ENCODE measurements around the gene FHOD3.
"Not testable (repeated sequence)": the region's sequence is repeated elsewhere in the genome, so short reads cannot be mapped to it uniquely, and the experiment has no call there.

Gene FHOD3

DNA sequence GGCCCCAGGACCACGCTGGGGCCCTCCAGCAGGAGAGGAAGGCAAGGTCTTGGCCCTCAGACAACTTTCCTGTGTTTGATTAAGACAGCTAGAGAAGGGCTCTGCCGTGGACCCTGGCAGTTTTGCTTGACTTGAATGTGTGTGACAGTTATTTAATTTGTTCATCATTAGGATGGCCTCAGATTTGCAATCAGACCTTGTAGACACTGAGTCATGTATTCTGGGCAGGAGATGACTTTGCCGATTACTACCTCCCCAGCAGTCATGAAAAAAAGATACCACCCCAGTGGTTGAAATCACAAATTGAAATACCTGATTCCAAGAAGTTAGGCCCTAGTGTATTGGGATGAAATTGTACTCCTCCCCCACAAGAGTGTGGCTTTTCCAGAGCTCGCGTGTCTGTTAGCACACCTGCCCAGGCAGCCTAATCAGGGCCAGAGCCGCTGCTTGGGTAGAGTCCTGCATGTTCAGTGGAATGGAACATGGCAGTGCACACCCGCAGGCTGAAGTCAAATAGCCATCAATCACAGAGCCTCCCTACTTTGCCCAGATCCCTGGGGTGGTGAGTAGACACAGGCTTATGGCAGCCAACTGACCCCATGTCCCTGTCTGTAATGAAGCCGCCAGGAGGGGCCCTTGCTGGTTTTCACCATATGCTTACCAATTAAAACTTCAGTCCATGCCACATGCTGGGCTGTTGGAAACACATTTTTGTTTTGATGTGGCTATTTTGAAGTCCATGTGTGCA lies 408.8 kb downstream of the FHOD3 start:
- no peak for DNase-seq (ENCODE audit: low read depth in 2 of 2)

DNA sequence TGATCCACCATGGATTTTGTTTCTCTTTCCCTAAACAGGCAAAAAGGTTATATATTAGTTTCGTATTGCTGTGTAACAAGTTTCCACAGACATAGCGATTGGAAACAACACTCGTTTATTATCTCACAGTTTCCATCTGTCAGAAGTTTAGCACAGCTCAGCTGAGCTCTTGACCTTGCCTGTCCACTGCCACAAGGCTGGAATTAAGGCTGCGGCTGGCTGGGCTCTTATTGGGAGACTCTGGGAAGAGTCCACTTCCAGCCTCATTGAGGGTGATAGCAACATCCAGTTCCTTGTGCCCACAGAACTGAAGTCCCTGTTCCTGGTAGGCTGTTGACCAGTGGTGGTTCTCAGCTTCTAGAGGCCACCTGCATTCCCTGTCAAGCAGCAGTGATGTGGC lies 410.9 kb downstream of the FHOD3 start:
- DNase-seq (ENCODE audit: low read depth in 2 of 2), result no peak

DNA sequence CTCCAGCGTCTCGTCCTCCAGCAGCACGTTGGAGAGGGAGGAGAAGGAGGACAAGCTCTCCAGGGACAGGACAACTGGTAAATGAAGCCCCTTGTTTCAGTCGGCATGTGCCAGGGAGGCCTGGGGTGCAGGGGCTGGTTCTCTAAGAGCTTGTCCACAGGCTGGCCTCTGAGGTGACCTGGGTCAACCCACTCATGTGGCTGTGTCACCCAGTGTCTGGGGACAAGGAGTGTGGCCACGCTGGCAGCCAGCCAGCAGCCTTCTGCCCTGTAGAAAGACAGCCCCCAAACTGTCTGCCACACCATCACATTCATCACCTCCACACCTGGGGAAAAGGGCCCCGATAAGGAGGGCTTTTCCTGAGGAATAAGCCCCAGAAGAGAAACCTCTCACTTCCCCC lies 411.8 kb downstream of the FHOD3 start:
- no peak for DNase-seq (ENCODE audit: low read depth in 2 of 2)

DNA sequence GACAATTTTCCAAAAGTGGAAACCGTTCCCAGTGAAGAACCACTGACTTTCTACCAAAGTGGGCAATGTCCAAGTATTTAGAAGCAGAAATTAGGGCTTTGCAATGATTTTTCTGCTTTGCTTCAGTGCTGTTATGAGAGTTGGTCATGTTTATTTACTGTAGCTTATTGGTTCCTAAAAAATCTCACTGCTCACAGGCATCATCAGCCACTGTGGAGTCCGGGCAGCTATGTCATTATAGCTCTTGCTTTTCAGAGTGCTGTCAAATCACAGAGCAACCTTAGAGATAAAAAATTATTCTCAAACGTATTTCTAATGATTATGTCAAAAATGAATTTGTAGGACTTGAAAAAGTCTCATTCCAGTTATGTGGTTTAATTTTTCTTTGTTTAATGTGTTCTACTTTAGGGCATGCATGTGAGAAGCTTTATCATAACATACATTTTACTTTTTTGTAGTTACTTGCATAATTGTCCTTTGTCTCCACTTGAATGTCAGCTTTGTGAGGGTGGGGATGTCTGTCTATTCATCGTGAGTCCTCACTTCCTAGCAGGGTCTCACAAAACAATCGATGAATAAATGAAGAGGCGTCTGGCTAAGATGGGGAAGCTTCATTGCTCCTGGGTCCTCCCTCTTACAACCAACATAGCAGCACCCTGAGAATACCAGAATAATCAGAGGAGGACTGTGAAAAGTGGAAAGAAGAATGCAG lies 413.7 kb downstream of the FHOD3 start:
- DNase-seq (ENCODE audit: low read depth in 2 of 2), result no peak

DNA sequence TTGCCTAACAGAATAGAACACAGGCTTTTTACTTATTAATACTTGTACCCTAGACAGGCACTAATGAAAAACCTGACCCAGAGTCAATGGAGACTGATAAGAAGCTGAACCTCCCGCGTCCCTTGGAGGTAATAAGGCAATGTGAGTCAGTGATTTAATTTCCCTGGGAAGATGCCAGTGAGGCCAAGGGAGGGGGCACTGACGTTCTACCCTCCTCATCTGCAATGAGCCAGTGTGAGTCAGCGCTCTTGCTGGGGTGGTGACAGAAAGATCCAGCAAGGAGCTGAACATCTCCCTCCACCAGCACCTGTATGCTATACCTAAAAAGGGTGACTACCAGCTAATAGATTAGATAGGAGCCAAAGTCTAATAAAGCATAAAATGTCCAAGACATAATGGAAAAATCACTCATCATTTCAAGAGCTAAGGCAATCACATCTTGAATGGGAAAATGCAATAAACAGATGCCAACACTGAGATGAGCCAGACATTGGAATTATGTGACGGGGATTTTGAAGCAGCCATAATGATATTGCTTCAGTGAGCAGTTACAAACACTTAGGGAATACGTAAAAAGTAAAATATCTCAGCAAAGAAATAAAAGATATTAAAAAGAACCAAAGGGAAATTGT lies 414.4 kb downstream of the FHOD3 start:
- no peak for DNase-seq (ENCODE audit: low read depth in 2 of 2)

DNA sequence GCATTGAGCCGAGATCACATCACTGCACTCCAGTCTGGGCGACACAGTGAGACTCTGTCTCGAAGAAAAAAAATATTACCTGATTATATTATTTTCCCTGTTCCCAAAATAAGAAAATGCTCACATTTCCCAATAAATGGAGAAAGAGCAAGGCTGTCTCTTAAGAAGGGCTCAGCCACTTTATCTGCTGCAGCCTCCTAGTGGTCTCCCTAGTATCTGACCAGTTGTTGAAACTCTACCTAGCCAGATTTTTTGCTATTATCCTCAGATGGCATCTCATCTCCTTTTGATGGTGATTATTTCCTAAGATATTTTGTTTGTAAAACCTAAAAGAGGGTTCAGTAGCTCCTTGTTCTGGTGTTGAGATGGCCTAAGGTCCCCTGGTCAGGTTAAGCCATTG lies 417.0 kb downstream of the FHOD3 start:
- DNase-seq (ENCODE audit: low read depth in 2 of 2), result no peak

DNA sequence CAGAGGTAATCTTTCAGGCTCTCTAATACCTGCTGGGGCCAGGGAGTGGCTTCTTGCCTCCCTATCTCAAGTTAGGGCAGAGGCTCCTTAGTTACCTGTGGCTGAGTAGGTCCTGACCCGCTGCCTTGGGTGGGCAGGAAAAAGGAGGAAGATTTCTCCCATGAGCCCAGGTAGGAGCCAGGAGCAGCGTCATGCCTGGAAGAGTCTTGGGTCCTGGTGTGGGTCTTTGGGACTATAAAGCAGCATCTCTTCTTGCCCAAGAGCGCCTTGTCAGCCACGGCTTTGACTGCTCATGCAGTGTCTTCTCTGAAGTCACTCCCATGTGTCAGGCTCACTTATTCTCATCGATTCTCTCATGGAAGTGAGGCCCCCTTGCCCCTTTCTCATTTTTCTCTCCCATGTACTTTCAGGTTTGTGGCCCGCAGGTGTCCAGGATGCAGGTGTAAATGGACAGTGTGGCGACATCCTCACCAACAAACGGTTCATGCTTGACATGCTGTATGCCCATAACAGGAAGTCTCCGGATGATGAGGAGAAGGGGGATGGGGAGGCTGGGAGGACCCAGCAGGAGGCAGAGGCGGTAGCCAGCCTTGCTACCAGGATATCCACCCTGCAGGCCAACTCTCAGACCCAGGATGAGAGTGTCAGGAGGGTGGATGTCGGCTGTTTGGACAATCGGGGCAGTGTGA lies 420.1 kb downstream of the FHOD3 start:
- no peak for DNase-seq (ENCODE audit: low read depth in 2 of 2)

DNA sequence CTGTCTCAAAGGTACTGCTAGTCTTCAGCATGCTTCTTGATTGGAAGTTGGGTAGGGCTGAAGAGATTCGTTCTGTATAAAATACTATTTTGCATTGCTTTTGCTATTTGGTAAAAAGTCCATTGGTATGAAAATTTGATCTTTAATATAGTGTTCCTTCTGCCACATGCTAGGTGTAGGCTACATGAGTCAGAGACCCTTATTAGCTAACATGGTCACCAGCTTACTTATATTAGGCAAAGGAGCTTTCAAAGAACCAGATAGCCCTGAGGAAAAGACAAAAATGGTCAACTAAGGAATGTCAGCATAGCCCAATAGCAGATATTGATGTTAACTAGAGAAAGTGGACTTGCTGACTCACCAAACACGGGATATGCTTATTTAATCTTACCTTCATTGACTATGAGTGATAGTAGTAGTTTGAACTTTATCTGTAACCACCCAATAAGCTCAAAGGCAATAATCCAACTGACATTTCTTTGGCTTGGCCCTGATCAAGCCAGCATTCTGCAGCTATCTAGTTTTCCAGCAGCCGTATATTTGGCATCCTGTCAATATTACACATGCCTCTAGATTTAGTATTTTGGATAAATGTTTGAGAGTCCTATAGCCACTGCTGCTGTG lies 421.3 kb downstream of the FHOD3 start:
- no peak for DNase-seq (ENCODE audit: low read depth in 2 of 2)

DNA sequence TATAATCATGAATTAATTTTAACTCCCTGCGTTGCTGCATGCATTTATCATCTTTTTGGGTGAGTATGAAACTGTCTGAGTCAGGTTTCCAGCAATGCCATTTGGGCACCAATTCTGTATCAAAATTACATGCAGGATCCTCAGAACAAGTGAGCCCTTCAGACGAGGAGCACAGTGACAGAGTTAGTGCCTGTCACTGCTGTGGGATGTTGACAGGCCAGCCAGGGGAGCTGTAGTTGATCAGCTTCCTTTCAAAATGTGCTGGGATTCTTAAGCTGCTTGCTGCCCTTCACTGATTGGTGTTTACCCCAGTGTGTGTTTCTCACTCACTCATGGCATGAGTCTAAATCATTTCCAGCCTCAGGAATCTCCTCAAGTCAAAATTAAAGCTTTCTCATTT lies 422.1 kb downstream of the FHOD3 start:
- DNase-seq (ENCODE audit: low read depth in 2 of 2), result no peak

DNA sequence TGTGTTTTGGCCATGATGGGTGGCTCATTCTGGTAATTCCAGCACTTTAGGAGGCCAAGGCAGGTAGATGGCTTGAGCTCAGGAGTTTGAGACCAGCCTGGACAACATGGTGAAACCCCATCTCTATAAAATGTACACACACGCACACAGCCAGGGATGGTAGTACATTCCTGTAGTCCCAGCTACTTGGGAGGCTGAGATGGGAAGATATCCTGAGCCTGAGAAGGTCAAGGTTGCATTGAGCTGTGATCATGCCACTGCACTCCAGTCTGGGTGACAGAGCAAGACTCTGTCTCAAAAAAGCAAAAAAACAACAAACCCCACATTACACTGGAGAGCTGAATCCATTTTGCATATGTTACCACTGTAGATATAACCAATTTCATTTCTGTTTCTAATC lies 423.8 kb downstream of the FHOD3 start:
- DNase-seq (ENCODE audit: low read depth in 2 of 2), result not testable (repeated sequence)

DNA sequence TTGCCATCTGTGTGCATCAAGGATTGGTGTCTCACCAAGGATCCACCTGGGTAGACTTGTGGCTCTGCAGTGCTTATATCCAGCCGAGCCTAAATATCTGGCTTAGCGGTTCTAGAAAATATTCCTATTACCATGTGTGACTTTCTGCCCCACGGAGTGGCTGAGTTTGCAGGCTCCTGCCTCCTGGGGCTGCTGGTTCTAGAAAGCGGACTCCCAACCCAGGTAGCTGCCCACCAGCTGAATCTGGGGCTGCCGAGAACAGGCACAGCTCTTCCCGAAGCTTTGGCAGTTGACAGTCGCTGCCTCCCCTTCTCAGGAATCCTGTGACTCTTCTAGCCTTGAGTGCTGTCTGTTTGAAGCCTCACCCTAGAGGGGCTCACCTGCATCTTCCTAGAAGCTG lies 426.7 kb downstream of the FHOD3 start:
- DNase-seq (ENCODE audit: low read depth in 2 of 2), result no peak

DNA sequence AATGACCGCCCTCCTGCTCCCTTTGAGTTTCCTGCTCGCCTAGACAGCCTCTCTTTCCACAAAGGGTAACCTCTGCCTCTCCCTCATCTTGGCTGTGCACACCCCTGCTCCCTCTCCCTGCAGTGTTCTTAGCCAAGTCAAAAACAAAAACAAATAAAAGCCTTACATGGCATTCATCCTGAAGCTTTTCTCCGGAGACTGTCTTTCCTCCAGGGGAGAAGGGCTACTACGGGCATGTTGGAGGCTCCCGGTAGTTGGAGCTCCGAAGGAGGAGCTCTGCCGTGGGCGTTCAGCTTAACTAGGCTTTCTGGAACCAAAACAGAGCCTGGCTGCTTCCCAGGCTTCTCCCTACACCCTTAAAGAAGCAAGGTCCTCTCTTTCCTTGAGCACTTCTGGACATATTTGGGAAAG lies 427.1 kb downstream of the FHOD3 start:
- DNase-seq (ENCODE audit: low read depth in 2 of 2), result no peak

DNA sequence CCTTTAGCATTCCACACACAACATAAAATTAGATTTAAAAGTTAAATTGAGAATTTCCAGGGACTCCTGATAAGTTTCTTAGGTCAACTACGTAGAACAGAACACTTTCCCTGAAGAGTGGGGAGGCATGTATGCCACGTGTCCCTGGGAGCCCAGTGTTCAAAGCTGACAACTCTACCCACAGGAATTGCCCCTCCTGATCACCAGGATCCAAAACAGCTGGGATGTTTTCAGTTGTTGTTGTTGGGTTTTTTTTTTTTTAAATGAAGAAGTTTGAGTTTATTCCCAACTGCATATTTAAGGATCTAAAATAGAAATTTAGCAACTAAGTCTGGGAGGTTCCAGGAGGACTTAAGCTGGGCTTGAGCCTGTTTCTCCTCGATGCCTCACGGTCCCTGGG lies 430.8 kb downstream of the FHOD3 start:
- no peak for DNase-seq (ENCODE audit: low read depth in 2 of 2)

DNA sequence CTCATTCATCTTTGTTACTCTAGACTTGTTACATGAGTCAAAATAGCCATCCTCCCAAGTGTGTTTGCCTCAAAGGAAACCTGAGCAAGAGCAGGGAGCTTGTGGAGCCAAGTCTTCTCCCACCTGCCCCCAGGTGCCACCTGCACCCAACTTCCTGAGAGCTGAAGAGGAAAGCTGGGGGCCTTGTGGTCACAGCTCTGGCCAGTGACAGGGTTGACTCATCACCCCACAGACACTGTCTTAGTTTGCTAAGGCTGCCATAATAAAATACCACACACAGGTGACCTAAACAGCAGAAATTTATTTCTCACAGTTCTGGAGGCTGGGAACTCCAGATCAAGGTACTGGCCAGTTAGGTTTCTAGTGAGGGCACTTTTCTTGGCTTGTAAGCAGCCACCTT lies 431.7 kb downstream of the FHOD3 start:
- no peak for DNase-seq (ENCODE audit: low read depth in 2 of 2)

DNA sequence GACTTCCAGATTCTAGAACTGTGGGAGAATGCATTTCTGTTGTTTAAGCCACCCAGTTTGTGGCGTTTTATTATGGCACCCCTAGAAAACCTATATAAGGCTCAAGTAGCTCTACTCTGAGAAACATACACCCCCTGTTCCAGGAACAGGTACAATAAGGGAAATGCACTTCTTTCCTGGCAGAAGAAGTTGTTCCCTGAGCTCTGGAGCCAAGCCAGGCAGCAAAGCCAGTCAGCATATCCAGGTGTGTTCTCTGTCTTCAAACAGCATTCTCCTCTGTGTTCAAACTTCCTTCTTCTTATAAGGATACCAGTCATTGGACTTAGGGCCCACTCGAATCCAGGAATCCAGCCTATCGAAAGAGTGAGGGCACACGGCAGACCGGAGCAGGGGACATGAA lies 434.8 kb downstream of the FHOD3 start:
- DNase-seq (ENCODE audit: low read depth in 2 of 2), result no peak

DNA sequence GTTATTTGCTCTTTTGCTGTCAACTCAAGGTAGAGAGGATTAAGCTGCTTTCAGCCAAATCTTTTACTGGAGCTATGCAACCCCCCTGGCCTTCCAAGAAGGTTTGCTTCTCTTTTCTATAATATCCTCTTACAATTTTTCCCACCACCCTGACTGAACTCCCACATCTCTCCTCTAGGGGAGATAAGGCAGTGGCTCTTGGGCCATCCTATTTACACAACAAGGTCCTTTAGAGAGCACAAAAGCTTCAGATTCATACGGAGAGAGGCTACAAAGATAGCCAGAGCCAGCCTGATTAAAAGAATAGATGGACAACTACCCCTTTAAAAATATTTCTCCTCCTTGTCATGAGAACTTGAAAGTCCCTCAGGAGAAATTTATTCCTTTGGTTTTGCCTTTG lies 435.6 kb downstream of the FHOD3 start:
- DNase-seq (ENCODE audit: low read depth in 2 of 2), result no peak

DNA sequence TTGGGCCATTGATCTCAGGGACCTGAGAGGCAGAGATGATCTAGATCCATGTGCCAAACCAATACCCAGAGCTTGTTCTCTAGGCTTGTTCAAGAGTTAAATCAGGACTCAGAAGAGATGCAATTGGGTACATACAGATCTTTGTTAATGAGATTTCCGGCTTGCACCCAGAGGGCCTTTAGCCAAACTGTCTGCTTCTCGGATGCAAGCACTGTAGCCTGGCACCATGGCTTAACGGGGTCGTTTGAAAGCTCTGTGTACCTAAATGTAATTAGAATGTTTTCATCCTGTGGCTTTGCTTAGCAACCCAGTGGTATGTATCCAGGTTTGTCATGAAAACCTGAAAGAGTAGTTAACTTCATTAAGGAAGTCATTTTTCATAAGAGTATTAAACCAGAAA lies 437.1 kb downstream of the FHOD3 start:
- no peak for DNase-seq (ENCODE audit: low read depth in 2 of 2)

DNA sequence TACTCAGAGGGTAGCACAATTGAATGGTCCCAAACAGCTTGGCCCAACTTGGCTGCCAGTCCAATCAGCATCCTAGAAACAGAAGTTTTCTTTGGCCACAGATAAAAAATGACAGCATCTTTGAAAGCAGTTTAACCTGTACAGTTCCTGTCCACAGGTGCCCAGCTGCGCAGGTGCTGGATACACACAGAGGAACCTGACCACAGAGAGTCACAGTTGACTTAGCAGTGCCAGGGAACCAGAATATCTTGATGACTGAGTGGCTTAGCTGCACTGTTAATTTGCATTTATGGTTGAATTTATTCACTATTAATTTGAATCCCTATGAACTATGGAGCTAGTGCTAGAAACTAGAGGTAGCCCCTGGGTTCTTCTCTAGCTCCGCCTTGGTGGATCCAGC lies 437.6 kb downstream of the FHOD3 start:
- DNase-seq (ENCODE audit: low read depth in 2 of 2), result no peak

DNA sequence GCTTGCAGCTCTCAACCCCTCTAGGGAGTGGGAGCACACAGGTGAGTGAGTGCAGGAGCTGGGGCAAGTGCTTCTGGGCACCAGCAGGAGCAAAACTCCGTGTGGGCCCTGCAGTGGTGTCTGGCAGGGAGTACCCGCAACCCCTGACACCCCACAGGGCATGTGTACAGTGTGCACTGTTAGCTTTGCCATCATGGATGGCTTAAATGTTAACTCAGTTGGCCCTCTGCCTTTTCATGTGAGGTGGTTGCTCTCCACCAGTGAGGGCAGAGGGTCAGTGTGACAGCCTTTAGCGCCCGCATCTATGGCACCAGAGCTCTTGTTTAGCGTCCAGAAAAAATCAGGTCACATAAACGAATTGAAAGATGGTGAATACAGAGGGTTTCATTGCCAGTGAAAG lies 438.6 kb downstream of the FHOD3 start:
- DNase-seq (ENCODE audit: low read depth in 2 of 2), result no peak

DNA sequence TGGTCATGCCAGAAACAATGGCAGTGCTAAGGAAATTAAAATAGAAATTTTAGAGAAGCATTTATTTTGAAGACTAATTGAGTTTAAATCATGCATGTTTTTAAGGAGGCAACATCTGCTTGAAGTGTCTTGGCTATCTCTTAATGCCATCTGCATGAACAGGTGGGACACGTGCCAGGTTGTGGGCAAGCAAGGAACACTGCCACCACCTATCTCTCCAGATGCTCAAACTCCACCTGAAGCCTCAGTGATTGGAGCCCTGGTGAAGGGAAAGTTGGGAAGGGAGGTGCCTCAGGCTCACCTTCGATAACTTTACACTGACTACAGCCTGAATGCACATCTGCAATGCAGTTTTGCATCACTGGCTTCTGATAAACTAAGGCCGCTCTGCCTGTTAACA lies 439.8 kb downstream of the FHOD3 start:
- no peak for DNase-seq (ENCODE audit: low read depth in 2 of 2)

DNA sequence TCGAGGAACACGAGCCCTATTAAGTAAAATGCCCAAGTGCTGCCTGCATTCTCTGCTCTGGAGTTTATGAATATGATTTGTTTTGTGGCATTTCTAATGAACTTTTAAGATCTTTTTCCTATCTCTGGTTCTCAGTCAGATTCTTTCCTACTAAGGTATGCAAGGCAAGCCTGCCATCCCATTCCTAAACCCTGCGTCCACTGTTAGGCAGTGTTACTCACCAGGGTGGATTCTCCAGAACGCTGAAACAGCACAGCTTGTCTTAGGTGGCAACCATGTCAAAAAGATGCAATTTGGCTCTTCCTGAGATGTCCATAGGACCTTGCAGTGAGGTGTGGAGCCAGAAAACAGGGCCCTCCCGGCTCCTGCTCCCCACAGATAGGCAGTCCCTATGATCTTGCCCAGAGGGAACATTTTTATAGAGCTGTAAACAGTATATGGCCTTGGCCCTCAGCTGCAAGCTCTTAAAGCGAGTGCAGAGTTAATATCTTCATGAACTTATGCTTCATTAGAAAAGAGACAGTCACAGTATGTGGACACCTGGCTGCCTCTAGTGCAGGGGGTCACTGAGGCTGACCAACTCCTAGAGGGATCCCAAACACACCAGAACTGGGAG lies 446.9 kb downstream of the FHOD3 start:
- DNase-seq (ENCODE audit: low read depth in 2 of 2), result no peak

Data from stimulated activated CD8-positive, alpha-beta memory T cell treated with anti-CD3 and anti-CD28 coated beads, Interleukin-7, amount 100 ng/mL, for 4 hours (primary cell).